ENCODE measurements around the gene CDC26. TPM values are rescaled to one million over a fixed set of nuclear protein-coding genes. Genes with fewer than 3 reads are reported as not detected.
"Not testable (repeated sequence)": the region's sequence is repeated elsewhere in the genome, so short reads cannot be mapped to it uniquely, and the experiment has no call there.

CDC26 gene
- total RNA-seq, 1 experiment from 2014 or later, result 22.0 TPM

DNA sequence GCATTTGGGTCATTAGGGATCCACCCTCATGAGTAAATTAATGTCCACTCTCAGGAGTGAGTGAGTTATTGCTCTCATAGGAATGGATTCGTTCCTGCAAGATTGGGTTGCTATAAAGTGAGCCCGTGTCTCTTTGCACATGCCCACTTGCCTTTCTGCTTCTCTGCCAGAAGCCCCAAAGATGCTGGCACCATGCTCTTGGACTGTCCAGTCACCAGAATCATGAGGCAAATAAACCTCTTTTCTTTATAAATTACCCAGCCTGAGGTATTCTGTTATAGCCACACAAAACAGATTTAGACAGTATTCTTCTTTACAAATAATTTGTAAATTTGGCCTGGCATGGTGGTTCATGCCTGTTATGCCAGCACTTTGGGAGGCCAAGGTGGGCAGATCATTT is 24.6 kb downstream of the CDC26 start:
- intact Hi-C loops (cut with micrococcal nuclease), result no loop called here
- DNase-seq (ENCODE audit: low read depth, low spot score) (no peak), ATAC-seq (no peak)
- Histone ChIP-seq H3K9me3 (ENCODE audit: control insufficient read depth in 1 of 2, insufficient read depth in 1 of 2, low read depth in 1 of 2, low read length in 2 of 2) (no peaks in the 10 kb centered on the region; a peak in 1 of 4 replicates), H3K27me3 (ENCODE audit: insufficient read depth, low read length) (no peaks in the 10 kb centered on the region), H3K9ac (ENCODE audit: low read length) (no peak overlapping the region), H3K27ac (ENCODE audit: low read depth, low read length) (no peak overlapping the region), H3K9me2 (ENCODE audit: insufficient read depth) (no peaks in the 10 kb centered on the region), H3K79me2 (ENCODE audit: insufficient read depth, low read length) (peaks cover 6% of the 10 kb centered on the region; the same call in 1 of the 2 replicates), H3K4me1 (ENCODE audit: control insufficient read depth in 1 of 2, insufficient read depth in 2 of 2, low read length in 2 of 2) (no peaks in the 10 kb centered on the region), H3K4me2 (ENCODE audit: low read length) (no peak overlapping the region), H3K4me3 (replicated peaks in 1 of 2; ENCODE audit: low read depth in 1 of 2, low read length in 2 of 2) (no peak overlapping the region), H2AFZ (ENCODE audit: low read depth, low read length, poor library complexity, severe bottlenecking) (no peak overlapping the region), H4K20me1 (ENCODE audit: insufficient read depth) (no peaks in the 10 kb centered on the region), H3K36me3 (ENCODE audit: control insufficient read depth in 1 of 2, insufficient read depth in 2 of 2, low read length in 2 of 2) (no peaks in the 10 kb centered on the region)
- no TSS peak for BruUV-seq (replicated peaks)
- no peak for TF ChIP-seq REST (IDR thresholded peaks at IDR 0.05; ENCODE audit: low read depth)
- no peak for TF ChIP-seq TCF7L2 (IDR thresholded peaks at IDR 0.05; ENCODE audit: borderline replicate concordance, extremely low read depth, insufficient read depth, insufficient read length)
- TF ChIP-seq CBX3 (IDR thresholded peaks at IDR 0.05; ENCODE audit: low read depth), result no peak
- no peak for TF ChIP-seq YY1 (IDR thresholded peaks at IDR 0.05; ENCODE audit: extremely low read depth, insufficient replicate concordance, low read depth, low read length)
- no peak for TF ChIP-seq ZFX (IDR thresholded peaks at IDR 0.05)
- TF ChIP-seq SRF (IDR thresholded peaks at IDR 0.05; ENCODE audit: low read depth), result no peak
- no peak for TF ChIP-seq SIN3A (IDR thresholded peaks at IDR 0.05; ENCODE audit: low read depth)
- TF ChIP-seq ZNF274 (IDR thresholded peaks at IDR 0.05; ENCODE audit: low read depth, low read length), result no peak
- TF ChIP-seq EZH2 (IDR thresholded peaks at IDR 0.05), result no peak
- TF ChIP-seq FOSL1 (IDR thresholded peaks at IDR 0.05; ENCODE audit: low read depth), result no peak
- TF ChIP-seq CEBPB (IDR thresholded peaks at IDR 0.05; ENCODE audit: low read depth), result no peak
- RAD21 ChIA-PET (ENCODE audit: low non-redundant PET in 1 of 2, low total read pairs in 2 of 2, uncharacterized antibody in 2 of 2, unreplicated experiment in 2 of 2), result no interaction called here
- CTCF ChIA-PET, result no interaction called here
- POLR2A ChIA-PET, result no interaction called here

GRCh38 chr9:113249661-113250060 is 25.7 kb downstream of the CDC26 start:
- H3K36me3 ChIP-seq (ENCODE audit: control insufficient read depth in 1 of 2, insufficient read depth in 2 of 2, low read length in 2 of 2); H4K20me1 ChIP-seq (ENCODE audit: insufficient read depth); intact Hi-C loops (cut with micrococcal nuclease); H3K27me3 ChIP-seq (ENCODE audit: insufficient read depth, low read length); ATAC-seq; CTCF ChIA-PET; H2AFZ ChIP-seq (ENCODE audit: low read depth, low read length, poor library complexity, severe bottlenecking); H3K4me3 ChIP-seq (replicated peaks in 1 of 2; ENCODE audit: low read depth in 1 of 2, low read length in 2 of 2); H3K9me3 ChIP-seq (ENCODE audit: control insufficient read depth in 1 of 2, insufficient read depth in 1 of 2, low read depth in 1 of 2, low read length in 2 of 2); RAD21 ChIA-PET (ENCODE audit: low non-redundant PET in 1 of 2, low total read pairs in 2 of 2, uncharacterized antibody in 2 of 2, unreplicated experiment in 2 of 2); DNase-seq (ENCODE audit: low read depth, low spot score); H3K9ac ChIP-seq (ENCODE audit: low read length); H3K79me2 ChIP-seq (ENCODE audit: insufficient read depth, low read length); H3K27ac ChIP-seq (ENCODE audit: low read depth, low read length); BruUV-seq (replicated peaks); H3K4me2 ChIP-seq (ENCODE audit: low read length); H3K4me1 ChIP-seq (ENCODE audit: control insufficient read depth in 1 of 2, insufficient read depth in 2 of 2, low read length in 2 of 2); H3K9me2 ChIP-seq (ENCODE audit: insufficient read depth): not testable (repeated sequence)
- POLR2A ChIA-PET, result interaction anchor here (1.3 kb wide), 1 partner anchor 9 kb away, joined by 3 read pairs; no protein-coding TSS in a partner anchor
